ENCODE data around the gene WNT9B.

DNA sequence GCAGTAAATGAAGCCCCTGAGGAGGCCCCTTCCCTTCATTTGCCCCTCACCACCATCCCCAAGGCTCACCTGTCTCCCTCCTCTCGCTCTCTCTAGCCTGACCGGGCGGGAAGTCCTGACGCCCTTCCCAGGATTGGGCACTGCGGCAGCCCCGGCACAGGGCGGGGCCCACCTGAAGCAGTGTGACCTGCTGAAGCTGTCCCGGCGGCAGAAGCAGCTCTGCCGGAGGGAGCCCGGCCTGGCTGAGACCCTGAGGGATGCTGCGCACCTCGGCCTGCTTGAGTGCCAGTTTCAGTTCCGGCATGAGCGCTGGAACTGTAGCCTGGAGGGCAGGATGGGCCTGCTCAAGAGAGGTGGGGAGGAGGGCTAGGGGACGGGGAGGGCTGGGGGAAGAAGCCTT is 21.0 kb downstream of the WNT9B start:
- no peak for TF ChIP-seq CTCF (conservative IDR thresholded peaks at IDR 0.05; ENCODE audit: low read depth, low read length)
- TF ChIP-seq EZH2 (IDR thresholded peaks at IDR 0.05; ENCODE audit: borderline replicate concordance, low read depth, low read length, poor library complexity, severe bottlenecking) = no peak

Data from A673 (cell line).